Ovary (tissue), 3 donors: Measurements from ENCODE around the gene BSCL2.

Source experiments
- CTCF ChIP-seq, 3 donors: fragments of 450-650 bp in 2 of 3; fragments of 200-600 bp in 1 of 3; IDR thresholded peaks; one replicate each; pipeline versions ENCODE4 v1.5.1 to v1.8.0; 2016 to 2022; ENCODE audit warnings: antibody characterized with exemption in 3 of 3, mild to moderate bottlenecking in 1 of 3
- POLR2A ChIP-seq: fragments of 450-650 bp; IDR thresholded peaks from one replicate; pipeline ENCODE4 v1.6.1; 2017; ENCODE audit warnings: antibody characterized with exemption, mild to moderate bottlenecking, moderate library complexity
- donor health status: DM: no; HTN: no; CAD: no.

- TF ChIP-seq CTCF (IDR thresholded peaks at IDR 0.05) (no peak), POLR2A (no peak)
These were observed 12.2 kb upstream of the BSCL2 start for GRCh38 chr11:62719302-62719978.
